ENCODE measurements around the gene GPER1.

The GPER1 gene

GRCh38 chr7:1090686-1091643 is 3.1 kb downstream of the GPER1 start:
- no peak for DNase-seq

DNA sequence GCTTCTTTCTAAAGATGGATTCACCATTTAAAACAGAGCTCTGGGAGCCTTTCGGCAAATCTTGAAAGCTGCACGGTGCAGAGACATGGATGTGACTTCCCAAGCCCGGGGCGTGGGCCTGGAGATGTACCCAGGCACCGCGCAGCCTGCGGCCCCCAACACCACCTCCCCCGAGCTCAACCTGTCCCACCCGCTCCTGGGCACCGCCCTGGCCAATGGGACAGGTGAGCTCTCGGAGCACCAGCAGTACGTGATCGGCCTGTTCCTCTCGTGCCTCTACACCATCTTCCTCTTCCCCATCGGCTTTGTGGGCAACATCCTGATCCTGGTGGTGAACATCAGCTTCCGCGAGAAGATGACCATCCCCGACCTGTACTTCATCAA is 3.7 kb downstream of the GPER1 start:
- DNase-seq = no peak

DNA sequence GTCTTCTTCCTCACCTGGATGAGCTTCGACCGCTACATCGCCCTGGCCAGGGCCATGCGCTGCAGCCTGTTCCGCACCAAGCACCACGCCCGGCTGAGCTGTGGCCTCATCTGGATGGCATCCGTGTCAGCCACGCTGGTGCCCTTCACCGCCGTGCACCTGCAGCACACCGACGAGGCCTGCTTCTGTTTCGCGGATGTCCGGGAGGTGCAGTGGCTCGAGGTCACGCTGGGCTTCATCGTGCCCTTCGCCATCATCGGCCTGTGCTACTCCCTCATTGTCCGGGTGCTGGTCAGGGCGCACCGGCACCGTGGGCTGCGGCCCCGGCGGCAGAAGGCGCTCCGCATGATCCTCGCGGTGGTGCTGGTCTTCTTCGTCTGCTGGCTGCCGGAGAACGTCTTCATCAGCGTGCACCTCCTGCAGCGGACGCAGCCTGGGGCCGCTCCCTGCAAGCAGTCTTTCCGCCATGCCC is 4.3 kb downstream of the GPER1 start:
- no peak for DNase-seq

GRCh38 chr7:1092806-1093501 is 5.0 kb downstream of the GPER1 start:
- no peak for DNase-seq

- no peak for DNase-seq
These were observed 5.6 kb downstream of the GPER1 start for GRCh38 chr7:1093502-1093843.

- no peak for DNase-seq
These were observed 6.1 kb downstream of the GPER1 start for GRCh38 chr7:1093916-1094508.

GRCh38 chr7:1094870-1095269 is 7.0 kb downstream of the GPER1 start:
- no peak for DNase-seq

DNA sequence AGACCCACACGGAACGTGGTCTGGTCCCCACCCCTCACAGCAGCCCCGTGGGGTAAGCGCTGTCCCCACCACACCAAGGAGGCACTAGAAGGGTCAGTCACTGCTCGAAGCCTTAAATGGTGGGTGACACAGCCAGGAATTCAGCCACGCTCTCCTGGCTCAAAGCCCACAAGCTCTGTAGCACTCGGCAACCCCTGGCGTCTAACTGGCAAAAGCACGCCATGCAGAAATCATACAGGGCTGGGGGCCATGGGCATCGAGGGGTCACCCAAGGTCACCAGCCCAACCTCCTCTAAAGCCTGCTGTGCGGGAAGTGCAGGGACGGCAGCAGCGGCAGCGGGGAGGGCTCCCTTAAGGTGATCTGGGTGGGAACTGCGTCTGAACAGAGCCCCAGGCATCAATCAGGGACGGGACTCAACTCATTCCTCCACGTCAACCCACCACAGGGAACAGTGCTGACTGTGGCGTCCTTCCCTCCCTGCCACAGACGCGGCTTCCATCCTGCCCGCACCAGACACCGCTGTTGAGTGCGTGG is 7.8 kb downstream of the GPER1 start:
- DNase-seq = no peak

GRCh38 chr7:1096156-1097119 is 8.5 kb downstream of the GPER1 start:
- no peak for DNase-seq

- DNase-seq = no peak
These were observed 9.2 kb downstream of the GPER1 start for GRCh38 chr7:1097120-1097504.

DNA sequence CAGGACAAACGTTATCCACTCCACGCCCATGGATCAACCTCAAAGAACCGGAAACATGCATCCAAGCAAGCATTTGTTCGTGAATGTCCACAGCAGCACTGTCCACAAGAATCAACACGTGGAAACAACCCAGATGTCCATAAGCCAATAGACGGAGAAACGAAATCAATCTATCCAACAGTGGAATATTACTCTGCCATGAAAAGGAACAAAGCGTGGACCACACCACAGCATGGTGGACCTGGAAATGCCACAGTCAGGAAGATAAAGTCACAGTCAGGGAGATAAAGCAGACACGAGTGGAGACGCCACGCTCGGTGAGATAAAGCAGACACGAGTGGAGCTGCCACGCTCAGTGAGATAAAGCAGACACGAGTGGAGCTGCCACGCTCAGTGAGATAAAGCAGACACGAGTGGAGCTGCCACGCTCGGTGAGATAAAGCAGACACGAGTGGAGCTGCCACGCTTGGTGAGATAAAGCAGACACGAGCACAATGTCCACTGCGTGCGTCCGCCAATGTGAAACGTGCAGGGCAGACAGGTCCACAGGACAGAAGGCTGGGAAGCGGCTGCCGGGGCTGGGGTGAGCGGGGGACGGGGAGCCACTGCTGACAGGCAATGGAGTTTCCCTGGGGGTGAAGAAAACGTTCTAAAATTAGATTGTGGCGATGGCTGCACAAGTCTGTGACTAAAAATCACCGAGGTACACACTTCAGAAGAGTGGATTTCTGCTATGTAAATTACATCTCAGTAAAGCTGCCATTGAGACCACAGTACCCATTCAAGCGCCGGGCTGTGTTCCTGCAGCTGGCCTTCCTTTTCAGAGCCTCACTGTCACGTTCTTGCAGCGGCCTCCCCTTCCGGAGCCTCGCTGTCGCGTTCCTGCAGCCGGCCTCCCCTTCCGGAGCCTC is 10.6 kb downstream of the GPER1 start:
- no peak for DNase-seq

GRCh38 chr7:1099154-1099542 is 11.2 kb downstream of the GPER1 start:
- DNase-seq = no peak

- no peak for DNase-seq
These were observed 11.7 kb downstream of the GPER1 start for GRCh38 chr7:1099637-1100036.

DNA sequence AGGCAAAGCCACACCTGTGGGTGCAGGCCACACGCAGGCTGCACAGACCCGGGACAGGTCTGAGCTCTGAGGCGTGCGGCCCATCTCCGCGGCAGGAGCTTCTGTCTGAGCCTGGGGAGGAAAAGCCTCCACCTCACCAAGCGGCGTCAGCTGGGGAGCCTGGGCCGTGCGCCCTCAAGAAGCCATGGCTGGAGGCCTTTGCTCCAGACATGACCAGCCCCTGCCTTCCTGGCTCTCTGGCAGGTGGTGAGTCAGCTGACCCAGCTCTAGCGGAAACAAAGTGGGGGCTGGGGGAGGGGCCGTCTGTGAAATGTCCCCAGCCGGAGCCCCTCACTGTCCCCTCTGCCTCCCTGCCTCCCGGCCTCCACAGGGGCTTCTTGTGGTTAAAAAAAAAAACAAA is 12.5 kb downstream of the GPER1 start:
- no peak for DNase-seq

- DNase-seq = no peak
These were observed 13.1 kb downstream of the GPER1 start for GRCh38 chr7:1100834-1101562.

GRCh38 chr7:1101563-1102431 is 13.9 kb downstream of the GPER1 start:
- DNase-seq = no peak

- no peak for DNase-seq
These were observed 15.3 kb downstream of the GPER1 start for GRCh38 chr7:1103009-1103788.

- no peak for DNase-seq
These were observed 16.0 kb downstream of the GPER1 start for GRCh38 chr7:1103789-1104515.

Data from activated CD4-positive, alpha-beta T cell treated with anti-CD3 and anti-CD28 coated beads, Interleukin-2, amount 50 U/mL, for 4 hours (primary cell).